ENCODE data around the gene TAS1R3.

- no peak for TF ChIP-seq POLR2A (IDR thresholded peaks at IDR 0.05)
- peak; percentile 21 to 44 (median 39) for TF ChIP-seq CTCF (IDR thresholded peaks at IDR 0.05)
These were observed 39.3 kb upstream of the TAS1R3 start for GRCh38 chr1:1291548-1292441.

Measured in testis (tissue), 2 donors.